ENCODE results near the gene ERAP2.
"Not testable (repeated sequence)": the region's sequence is repeated elsewhere in the genome, so short reads cannot be mapped to it uniquely, and the experiment has no call there.

ERAP2 gene

DNA sequence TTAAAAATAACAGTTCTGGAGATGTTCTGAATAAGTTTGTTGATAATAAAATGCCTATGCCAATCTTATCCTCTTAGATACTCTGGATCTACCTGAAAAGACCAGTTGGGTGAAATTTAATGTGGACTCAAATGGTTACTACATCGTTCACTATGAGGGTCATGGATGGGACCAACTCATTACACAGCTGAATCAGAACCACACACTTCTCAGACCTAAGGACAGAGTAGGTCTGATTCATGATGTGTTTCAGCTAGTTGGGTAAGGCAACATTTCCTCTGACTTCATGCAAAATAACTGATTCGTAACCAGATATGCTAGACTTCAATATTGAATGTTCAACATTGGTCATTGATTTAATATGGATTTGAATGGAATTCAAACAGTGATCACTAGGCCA lies 27.0 kb downstream of the ERAP2 start:
- DNase-seq = no peak

DNA sequence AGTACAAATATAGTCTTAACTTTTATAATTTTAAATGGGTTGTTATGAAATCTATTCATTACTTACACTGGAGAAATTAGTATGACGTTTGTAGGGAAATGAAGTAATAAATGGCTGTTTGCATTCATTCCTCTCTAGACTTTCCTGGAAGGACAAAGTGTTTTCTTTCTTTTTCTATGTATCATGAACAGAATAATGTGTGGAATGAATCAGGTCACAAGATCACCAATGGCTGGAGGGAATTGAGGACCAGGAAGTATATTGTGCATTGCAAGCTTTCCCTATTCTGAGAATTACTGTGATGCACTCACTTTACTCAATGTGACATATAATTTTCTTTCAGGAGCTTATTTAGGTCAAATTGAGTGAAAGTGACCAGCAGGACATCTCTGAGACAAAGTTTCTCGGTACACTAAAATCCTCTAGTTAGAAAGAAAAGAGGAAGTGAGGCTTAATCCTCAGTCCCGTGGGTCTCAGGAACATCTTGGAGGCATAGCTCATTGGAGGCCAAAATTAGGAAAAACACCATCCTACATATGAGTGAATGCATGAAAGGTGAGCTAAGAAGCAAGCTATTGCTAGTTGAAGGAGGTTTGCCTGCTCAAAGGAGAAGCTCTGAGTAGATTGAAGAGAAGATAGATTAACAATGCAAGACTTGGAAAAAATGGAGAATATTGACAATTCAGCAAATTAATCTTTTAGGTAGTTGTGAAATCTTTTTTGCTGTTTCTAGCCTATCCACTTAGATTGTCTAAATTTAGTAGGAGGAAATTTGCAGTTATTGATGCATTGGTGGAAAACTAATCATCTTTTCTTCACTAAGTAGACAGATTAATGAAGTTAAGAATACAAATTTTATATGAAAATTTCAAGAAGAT lies 28.0 kb downstream of the ERAP2 start:
- DNase-seq = peak; percentile 19

DNA sequence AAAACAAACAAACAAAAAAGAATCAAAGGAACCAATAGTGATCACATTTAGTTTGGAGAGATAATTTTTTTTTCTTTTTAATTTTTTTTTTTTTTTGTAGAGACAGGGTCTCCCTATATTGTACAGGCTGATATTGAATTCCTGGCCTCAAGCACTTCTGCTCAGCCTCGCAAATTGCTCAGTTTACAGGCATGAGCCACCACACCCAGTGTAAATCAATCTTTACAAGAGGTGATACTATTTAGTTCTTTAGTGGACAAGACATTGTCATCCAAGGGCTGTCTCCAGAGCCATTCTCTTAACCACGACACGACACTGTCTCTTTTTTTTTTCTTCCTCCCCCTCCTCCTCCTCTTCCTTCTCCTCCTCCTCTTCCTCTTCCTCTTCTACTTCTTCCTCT lies 29.6 kb downstream of the ERAP2 start:
- DNase-seq = no peak

DNA sequence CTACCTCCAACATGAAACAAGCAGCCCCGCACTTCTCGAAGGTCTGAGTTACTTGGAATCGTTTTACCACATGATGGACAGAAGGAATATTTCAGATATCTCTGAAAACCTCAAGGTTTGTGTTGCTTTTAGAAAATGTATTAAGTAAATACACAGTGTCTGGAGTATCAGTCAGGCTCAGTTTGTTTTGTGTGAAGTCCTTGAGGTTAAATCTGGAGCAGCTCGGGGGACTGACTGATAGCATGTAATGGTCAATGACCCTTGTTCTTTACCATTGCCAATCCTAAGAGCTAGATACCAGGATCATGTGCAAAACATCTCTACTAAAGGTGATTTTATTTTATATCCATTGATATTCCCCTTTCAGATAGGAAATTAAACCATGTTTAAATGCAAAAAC lies 32.7 kb downstream of the ERAP2 start:
- DNase-seq = no peak

DNA sequence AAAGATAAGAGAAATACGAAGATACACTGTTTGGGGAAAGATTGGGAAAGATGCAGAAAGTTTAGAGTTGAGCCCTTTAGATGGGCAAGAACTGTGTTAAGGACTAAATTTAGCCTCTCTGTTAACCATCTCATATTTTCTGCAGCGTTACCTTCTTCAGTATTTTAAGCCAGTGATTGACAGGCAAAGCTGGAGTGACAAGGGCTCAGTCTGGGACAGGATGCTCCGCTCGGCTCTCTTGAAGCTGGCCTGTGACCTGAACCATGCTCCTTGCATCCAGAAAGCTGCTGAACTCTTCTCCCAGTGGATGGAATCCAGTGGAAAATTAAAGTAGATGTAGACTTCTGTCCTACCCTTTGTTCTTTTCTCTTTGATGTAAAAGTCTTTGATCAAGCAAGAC lies 33.1 kb downstream of the ERAP2 start:
- no peak for DNase-seq

DNA sequence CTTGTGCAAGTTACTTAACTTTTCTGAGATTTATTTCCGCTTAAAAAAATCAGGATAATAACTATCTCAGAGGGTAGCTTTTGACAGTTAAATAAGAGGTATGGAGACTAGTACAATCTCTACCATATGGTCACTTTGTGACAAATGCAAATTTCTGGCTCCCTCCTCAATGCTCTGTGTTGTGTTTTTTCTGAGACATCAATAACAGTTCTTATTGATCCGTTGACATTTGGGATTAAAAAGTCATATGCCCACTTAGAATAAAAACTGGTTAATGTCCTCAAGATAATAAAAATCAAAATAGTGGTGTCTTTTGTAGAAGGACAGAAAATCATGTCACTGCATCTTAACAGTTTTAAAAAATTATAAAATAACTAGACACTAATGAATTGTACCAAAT lies 34.8 kb downstream of the ERAP2 start:
- no peak for DNase-seq

DNA sequence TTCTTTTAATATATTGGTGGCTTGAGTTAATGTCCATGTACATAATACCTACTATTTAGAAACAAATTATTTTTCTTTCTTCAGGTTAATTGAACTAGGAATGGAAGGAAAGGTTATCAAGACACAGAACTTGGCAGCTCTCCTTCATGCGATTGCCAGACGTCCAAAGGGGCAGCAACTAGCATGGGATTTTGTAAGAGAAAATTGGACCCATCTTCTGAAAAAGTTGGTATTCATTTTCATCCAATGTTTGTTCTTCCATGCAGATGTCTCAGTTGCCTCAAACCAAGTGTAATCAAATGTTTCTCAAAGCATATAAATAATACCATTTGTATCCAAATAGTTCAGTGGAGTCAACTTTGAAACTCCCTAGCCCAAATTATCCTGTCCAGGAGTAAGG lies 36.9 kb downstream of the ERAP2 start:
- DNase-seq = no peak

DNA sequence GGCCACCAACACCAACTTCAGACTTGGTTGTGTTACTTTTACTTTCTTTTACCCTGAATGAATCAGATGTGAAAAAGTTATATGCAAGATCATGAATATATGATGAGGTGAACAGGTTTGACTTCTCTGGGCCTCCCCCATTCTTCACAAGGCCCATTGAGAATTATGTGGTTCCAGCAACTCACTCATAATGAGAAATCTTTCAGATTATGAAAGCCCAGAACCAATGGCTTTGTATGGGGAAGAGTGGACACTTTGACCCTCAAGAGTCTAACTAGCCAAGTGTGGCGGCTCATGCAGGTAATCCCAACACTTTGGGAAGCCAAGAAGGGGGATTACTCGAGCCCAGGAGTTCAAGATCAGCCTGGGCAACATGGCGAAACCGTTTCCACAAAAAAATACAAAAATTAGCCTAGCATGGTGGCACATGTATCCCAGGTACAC lies 43.5 kb downstream of the ERAP2 start:
- DNase-seq = no peak

DNA sequence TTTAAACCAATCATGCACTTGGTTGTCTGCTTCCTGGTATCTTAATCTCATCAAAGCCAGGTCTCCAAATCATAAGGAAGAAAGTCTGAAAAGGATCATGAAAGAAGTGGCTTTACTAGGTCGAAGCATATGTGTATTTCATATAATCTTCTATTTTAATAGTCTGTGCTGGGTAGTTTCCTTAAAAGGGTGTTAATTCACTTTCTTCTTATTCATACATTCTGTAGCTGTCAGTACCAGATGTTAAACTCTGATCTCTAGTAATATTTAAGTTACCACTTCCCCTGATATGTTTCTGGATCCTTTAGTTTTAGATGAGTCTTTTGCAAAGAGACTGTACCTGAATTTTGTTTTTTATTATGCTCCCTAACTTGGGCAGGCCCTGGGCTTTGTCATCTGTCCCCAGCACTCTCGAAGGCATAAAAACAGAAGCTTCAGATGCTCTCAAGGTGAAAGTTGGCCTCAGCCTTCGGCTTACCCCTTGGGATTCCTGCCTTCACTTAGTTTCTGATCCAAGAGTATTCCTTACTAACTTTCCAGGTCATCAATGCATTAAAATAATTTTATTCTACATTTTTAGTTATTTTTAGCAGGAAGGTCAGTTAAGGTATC lies 44.5 kb downstream of the ERAP2 start:
- DNase-seq = no peak

DNA sequence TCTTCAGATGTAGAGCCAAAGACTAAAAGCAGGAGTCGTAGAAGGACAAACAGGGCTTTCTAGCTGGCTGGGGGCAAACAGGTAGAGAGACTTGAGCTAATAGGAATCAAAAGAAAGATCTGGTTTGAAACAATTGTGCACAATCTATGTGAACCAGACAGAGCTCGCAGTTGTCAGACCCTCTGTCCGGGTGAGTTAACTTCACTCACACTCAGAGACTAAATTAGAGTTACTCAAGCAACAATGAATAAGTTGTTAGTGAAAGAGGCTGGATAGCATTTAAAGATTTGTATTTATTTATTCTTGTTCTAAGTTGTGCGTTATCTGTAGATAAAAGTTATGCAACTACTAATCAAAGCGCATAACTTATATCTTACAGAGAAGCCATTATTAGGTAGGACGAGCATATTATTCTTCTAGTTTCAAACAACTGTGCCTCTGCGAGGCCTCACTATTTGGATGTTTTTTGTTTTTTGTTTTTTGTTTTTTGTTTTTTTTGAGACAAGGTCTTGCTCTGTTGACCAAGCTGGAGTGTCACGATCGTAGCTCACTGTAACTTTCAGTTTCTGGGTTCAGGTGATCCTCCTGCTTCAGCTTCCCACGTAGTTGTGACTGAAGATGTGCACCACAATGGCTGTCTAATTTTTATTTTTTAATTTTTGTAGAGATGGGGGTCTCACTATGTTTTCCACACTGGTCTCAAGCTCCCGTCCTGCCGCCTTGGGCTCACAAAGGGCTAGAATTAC lies 46.4 kb downstream of the ERAP2 start:
- no peak for DNase-seq

DNA sequence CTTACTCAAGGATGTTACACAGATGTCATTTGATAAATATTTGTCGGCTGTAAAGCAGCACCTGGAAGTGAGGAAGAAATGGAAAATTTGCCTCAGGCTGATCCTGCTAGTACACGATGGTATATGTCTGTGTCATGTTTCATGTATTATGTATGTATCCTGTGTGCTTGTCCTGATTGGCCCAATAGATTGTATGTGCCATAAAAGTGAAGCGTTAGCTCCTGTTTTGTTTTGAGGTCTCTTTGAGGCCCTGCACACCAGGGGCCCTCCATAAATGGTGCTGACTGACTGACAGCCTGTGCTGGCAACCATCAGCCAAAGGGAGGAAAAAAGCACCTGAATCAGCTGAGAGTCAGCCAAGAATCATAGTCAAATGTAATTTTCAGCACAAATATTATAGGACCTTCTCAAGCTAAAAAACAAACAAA lies 47.7 kb downstream of the ERAP2 start:
- no peak for DNase-seq

DNA sequence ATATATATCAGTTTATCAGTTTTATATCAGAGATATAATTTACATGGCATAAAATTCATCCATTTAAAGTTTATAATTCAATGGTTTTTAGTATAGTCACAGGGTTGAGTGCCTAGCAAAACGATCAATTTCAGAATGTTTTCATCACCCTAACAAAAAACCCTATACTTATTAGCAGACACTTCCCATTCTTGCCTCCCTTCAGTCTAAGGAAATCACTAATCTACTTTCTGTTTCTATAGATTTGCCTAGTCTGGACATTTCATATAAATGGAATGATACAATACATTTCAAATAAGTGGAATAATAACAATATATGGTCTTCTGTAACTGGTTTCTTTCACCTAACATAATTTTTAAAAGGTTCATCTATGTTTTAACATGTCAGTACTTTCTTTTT lies 50.0 kb downstream of the ERAP2 start:
- peak; percentile 70 for DNase-seq

DNA sequence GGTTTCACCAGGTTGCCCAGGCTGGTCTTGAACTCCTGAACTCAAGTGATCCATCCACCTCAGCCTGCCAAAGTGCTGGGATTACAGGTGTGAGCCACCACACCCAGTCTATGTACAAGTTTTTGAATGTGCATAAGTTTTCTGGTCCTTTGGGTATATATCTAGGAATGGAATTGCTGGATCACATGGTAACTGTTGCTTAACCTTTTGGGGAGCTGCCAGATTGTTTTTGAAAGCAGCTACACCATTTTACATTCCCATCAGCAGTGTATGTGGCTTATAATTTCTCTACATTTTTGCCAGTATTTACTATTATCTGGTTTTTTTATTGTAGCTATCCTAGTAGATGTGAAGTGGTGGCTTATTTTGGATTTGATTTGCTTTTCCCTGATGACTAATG lies 50.7 kb downstream of the ERAP2 start:
- DNase-seq = no peak

DNA sequence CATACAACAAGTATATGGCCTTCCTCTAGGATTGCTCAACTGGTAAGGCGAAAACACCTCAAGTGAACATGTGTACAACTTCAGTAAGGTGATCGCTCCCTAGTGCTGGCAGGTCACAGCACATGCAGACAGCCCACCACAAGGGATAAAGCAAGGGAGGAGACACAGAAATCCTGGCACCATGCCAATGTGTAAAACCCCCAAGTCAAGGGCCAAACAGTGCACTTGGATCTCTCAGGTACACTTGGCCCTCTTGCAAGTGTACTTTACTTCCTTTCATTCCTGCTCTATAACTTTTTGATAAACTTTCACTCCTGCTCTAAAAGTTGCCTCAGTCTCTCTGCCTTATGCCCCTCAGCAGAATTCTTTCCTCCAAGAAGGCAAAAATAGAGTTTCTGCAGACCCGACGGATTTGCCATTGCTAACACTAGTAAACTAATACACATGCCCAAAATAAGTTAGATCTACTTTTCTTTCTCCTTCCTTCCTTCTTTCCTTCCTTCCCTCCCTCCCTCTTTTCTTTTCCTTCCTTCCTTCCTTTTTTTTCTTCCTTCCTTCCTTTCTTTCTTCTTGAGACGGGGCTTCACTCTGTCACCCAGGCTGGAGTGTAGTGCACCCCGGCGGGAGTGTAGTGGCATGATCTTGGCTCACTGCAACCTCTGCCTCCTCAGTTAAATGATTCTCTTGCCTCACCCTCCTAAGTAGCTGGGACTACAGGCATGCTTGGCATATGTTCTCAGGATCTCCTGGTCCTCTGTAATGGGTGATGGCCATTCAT lies 52.8 kb downstream of the ERAP2 start:
- DNase-seq = no peak

DNA sequence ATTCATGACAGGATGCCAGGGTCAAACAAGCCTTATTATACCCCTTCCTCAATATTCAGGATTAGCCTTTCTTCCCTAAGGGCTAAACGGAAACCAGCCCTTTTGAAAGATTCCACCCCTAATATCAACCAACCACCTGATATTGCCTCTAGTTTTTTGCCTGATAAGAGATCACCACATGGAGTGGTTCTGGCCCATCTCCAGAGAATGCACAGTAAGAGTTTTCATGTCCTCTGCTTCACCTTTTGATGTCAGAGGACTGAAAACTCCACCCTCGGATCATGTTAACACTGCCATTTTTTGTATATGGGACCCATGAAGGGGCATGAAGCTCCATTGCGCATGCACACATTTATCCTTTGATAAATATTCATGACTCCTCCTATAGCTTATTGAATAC lies 53.8 kb downstream of the ERAP2 start:
- no peak for DNase-seq

DNA sequence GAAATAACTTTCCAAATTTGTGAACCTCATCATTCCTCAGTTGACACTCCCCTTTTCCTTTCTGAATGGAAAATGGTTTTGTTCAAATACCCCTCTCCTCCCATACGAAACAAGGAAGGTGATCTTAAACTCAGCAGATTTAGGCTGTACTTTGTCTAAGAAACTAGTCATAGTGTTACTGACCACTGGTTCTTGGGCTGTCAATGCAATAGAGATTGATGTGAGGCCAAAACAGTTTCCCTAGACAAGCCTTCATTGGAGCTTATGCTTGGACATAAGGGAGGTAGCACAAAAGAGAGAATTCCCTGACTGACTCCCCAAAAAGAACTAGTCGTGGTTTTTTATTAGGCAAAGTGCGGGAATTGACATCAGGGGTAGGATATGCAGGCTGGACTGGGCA lies 54.3 kb downstream of the ERAP2 start:
- DNase-seq = no peak

DNA sequence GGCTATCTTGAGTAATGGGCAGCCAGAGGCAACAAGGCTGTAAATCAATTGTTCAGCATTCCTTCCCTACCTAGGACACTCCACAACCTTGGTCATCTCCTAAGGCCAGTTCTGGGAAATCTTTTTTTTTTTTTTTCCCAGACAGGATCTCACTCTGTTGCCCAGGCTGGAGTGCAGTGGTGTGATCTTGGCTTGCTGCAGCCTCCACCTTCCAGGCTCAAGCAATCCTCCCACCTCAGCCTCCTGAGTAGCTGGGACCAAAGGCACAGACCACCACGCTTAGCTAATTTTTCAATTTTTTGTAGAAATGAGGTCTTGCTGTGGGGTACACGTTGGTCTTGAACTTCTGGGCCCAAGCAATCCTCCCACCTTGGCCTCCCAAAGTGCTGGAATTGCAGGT lies 54.7 kb downstream of the ERAP2 start:
- DNase-seq = not testable (repeated sequence)

DNA sequence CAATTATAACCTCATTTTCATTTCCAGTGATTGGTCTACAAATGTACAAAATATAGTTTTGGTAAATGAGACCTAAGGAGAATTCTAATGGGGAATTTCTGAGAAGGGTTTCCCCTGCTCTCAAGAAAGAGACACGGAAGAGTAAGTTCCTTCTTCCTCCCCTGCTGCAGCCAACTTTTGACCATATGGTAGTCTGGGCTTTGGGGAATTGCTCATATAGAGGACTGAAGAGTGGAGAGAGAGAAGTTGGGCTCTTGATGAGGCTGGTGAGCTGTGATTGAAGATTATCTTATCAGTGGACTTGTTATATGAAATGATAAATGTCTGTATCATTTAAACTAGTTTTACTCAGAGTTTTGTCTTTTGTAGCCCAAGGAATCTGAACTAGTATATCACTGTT lies 55.3 kb downstream of the ERAP2 start:
- peak; percentile 83 for DNase-seq

DNA sequence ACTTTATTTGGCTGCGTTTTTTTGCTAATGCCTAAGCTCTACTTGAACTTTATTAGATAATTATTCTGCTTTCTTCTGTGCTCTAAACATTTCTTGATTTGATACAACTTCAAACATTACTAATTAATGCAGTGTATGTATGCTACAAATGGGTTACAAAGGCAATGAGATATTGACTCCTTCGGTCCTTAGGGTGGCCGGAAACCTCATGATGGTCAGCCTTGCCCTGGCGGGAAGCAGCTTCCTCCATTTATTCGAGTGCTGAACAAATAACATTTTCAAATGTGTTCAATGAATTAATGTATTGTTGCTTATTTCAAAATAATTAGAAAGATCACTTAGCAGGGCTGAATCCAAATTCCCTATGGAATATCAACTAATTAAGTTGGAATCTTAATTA lies 55.7 kb downstream of the ERAP2 start:
- DNase-seq = no peak

DNA sequence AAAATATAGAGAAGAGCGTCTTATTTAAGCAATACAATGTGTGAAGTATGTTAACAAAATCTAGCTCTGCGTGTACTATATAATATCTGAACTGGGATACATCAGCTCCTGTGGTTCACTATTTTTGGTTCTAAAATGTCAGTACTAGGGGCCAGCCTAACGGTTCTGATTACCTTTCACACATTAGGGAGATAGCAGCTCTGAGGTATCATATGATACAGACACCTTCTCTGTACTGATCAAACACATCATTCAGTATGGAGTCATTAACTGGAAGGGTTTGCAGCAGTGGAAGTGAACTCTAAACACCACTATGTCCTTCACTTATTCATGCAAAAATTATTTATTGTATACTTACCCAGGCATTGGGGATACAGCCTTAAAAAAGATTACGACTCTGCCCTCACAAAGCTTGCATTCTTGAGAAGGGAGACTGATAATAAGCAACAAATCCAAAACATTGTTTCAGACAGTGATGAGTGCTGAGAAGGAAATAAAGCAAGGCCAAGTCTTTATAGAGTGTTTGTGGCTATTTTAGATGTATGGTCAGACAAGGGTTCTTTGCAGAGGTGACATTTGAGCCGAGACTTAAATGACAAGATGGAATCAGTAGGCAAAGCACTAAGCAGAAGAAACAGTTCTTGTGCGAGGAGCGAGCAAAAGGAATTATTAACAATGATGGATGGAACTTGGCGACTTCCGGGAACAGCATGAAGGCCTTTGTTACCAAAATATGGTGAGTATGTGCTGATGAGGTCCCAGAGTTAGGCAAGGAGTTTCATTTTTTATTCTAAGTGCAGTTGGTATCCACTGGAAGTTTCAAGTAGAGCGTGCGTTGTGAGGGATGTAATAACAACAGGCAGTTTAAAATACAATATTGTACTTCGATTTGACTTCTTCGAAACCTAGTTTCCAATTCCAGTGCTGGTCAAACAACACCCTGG lies 57.7 kb downstream of the ERAP2 start:
- peak; percentile 63 for DNase-seq

DNA sequence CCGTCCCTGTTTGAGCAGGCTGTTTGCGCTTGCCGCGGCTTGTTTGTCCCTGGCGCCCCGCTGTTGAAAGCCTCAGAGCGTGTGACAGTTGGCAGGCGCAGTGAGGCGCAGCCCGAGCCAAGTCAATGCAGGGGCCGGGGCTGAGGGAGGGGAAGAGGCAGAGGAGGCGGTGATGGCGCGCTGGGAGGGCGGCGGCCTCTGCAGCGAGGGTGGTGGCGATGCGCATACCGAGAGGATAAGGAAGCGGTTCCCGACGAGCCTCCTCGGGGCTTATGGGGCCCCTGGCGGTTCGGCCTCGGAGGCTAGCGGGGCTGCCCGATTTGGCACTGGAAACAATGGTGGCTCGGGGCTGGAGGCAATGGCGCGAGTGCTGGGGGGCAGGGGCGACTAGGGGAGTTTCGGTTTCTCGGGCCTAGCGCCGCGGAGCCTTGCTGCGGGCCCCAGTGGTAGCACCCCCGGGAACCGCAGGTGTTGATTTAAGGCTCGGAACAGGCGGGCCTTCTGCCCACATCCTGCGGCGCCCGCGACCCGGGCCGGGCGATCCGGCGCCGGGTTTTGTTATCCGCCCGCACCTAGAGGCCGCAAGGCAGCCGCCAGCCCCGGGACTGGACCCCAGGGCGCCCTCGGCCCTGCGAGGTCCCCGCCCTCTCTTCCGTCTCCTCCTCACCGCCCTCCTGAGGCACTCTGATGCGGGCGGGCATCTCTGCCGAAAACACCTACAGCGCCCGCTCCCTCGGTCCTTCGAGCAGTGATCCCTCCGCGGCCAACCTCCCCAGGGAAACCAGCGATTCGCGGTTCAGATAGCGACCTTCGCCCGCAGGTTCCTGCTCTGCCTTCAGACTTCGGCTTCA lies 58.6 kb downstream of the ERAP2 start:
- DNase-seq = peak; percentile 91

Data from inflammatory macrophage treated with lipopolysaccharide for 4 hours (primary cell).